Tibial nerve (tissue), 4 donors: ENCODE results near the gene DDX46. TPM values are rescaled to one million over a fixed set of nuclear protein-coding genes. Genes with fewer than 3 reads are reported as not detected.

Experiments
- DNase-seq, 2 donors: peaks; one replicate each; pipeline ENCODE4 v3.0.0-alpha.2; 2019; ENCODE audit warnings: low spot score in 2 of 2
- H3K27ac ChIP-seq, 4 donors: fragments of 200-600 bp; sonication (generic) in 3 of 4; one replicate each; pipeline ENCODE4 v1.5.1; 2017 to 2019; ENCODE audit warnings: mild to moderate bottlenecking in 1 of 4
- H3K27me3 ChIP-seq, 2 donors: fragments of 200-600 bp; sonication (generic) in 1 of 2; one replicate each; pipeline versions ENCODE4 v1.5.1 to v1.6.0; 2017 to 2019
- H3K36me3 ChIP-seq, 3 donors: fragments of 200-600 bp; sonication (generic); one replicate each; pipeline ENCODE4 v1.5.1; 2018 to 2019
- H3K4me1 ChIP-seq, 4 donors: fragments of 200-600 bp; sonication (generic) in 3 of 4; one replicate each; pipeline ENCODE4 v1.5.1; 2017 to 2019
- H3K4me3 ChIP-seq, 4 donors: fragments of 200-600 bp; sonication (generic) in 3 of 4; one replicate each; pipeline ENCODE4 v1.5.1; 2017 to 2019; ENCODE audit warnings: mild to moderate bottlenecking in 1 of 4, moderate library complexity in 1 of 4
- H3K9me3 ChIP-seq, 4 donors: fragments of 200-600 bp; sonication (generic) in 3 of 4; one replicate each; pipeline ENCODE4 v1.5.1; 2017 to 2019
- EP300 ChIP-seq, 2 donors: sonication (generic); formaldehyde crosslinking; IDR thresholded peaks; one replicate each; pipeline ENCODE4 v1.6.1; 2017; ENCODE audit warnings: antibody characterized with exemption in 2 of 2, mild to moderate bottlenecking in 1 of 2
- WGBS, 2 donors: methylation state at CpG; one replicate each; pipeline ENCODE4 v1.1.5; 2018; 5-methylcytosine and 5-hydroxymethylcytosine counted together
- small RNA-seq: library from RNA; depleted of rRNA; stranded (forward); fragments of <200 nt; gene quantifications from one replicate; pipeline ENCODE3, GENCODE V24; 2016
- total RNA-seq, 4 donors: library from RNA; depleted of rRNA; stranded (reverse); fragments of >200 nt; gene quantifications; one replicate each; pipeline ENCODE4 v1.1.0, GENCODE V29; 2016
- TF ChIP-seq, protein P1 (sequence below), 5 experiments: fragments of 200-600 bp in 3 of 5; fragments of 450-650 bp in 2 of 5; sonication (generic) in 3 of 5; IDR thresholded peaks; one replicate each; pipeline ENCODE4 v1.5.1; 2016 to 2019; ENCODE audit warnings: antibody characterized with exemption in 5 of 5, mild to moderate bottlenecking in 3 of 5, moderate library complexity in 2 of 5

Gene DDX46
- total RNA-seq, 4 donors from 2014 or later, result 27.7 to 53.1 (median 39.9) TPM

DNA sequence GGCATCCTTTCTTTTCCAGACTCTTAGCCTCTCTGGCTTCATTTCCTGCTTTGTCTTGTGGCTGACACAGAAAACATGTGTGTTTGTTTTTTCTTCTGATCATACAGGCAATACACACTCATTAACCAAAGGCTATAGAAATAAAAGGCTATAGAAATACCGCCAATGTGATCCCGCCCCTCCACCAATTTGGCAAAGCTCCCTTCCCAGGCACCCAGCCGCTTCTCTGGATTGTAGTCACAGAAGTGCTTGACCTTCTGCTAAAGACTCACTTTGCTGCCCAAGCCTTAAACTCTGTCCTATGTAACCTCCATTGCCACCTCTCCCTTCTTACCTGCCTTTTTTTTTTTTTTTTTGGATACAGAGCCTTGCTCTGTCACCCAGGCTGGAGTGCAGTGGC, 120.9 kb downstream of the DDX46 start:
- Histone ChIP-seq H3K4me1 (peaks cover 0 to 42% (median 13%) of the 10 kb centered on the region in 4 donors), H3K27ac (no peak overlapping the region), H3K36me3 (peaks cover 0 to 4% (median 0%) of the 10 kb centered on the region in 3 donors), H3K27me3 (no peaks in the 10 kb centered on the region), H3K4me3 (no peak overlapping the region), H3K9me3 (no peaks in the 10 kb centered on the region)
- no peak for DNase-seq
- TF ChIP-seq EP300 (IDR thresholded peaks at IDR 0.05), result no peak
- TF ChIP-seq, protein P1, sequence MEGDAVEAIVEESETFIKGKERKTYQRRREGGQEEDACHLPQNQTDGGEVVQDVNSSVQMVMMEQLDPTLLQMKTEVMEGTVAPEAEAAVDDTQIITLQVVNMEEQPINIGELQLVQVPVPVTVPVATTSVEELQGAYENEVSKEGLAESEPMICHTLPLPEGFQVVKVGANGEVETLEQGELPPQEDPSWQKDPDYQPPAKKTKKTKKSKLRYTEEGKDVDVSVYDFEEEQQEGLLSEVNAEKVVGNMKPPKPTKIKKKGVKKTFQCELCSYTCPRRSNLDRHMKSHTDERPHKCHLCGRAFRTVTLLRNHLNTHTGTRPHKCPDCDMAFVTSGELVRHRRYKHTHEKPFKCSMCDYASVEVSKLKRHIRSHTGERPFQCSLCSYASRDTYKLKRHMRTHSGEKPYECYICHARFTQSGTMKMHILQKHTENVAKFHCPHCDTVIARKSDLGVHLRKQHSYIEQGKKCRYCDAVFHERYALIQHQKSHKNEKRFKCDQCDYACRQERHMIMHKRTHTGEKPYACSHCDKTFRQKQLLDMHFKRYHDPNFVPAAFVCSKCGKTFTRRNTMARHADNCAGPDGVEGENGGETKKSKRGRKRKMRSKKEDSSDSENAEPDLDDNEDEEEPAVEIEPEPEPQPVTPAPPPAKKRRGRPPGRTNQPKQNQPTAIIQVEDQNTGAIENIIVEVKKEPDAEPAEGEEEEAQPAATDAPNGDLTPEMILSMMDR (IDR thresholded peaks at IDR 0.05), result no peak
- 64 to 72% methylated on average over 3 of the region's 3 CpGs for WGBS, 2 donors

Small RNAs within 50 kb of the gene (small RNA-seq; reads per million reads assigned to genes)
- not detected for gene RNU6-757P

Other genes starting within 250 kb of the DDX46 start
- 10 to 100 TPM; 58.8 to 90.6 (median 73.9) TPM for gene JADE2, start 233.1 kb upstream of the DDX46 start, total RNA-seq
- 10 to 100 TPM; 27.9 to 35.6 (median 31.3) TPM for gene SAR1B, start 126.0 kb upstream of the DDX46 start, total RNA-seq
- 10 to 100 TPM; 12.7 to 21.3 (median 17.9) TPM for gene SEC24A, start 110.0 kb upstream of the DDX46 start, total RNA-seq
- 10 to 100 TPM; 26.4 to 35.4 (median 33.0) TPM for gene CAMLG, start 20.2 kb upstream of the DDX46 start, total RNA-seq
- gene C5orf24, start 87.2 kb downstream of the DDX46 start, total RNA-seq, result 10 to 100 TPM; 40.2 to 50.0 (median 45.8) TPM
- 100 to 1,000 TPM in 1 of 4 donors, 10 to 100 TPM in 3; 72.8 to 118 (median 84.8) TPM for gene TXNDC15, start 115.6 kb downstream of the DDX46 start, total RNA-seq
- gene PCBD2, start 146.4 kb downstream of the DDX46 start, total RNA-seq, result 10 to 100 TPM in 1 of 4 donors, 1 to 10 TPM in 3; 5.7 to 11.0 (median 7.9) TPM
- 1 to 10 TPM in 1 of 4 donors, under 1 TPM in 1, not detected in 2; 0.90 to 1.3 TPM for gene CATSPER3, start 209.1 kb downstream of the DDX46 start, total RNA-seq